Measurements from ENCODE around the gene MAD2L1BP. TPM values are rescaled to one million over a fixed set of nuclear protein-coding genes. Genes with fewer than 3 reads are reported as not detected.

MAD2L1BP gene
- total RNA-seq, 2 experiments from 2014 or later = 19.8 to 22.7 TPM

DNA sequence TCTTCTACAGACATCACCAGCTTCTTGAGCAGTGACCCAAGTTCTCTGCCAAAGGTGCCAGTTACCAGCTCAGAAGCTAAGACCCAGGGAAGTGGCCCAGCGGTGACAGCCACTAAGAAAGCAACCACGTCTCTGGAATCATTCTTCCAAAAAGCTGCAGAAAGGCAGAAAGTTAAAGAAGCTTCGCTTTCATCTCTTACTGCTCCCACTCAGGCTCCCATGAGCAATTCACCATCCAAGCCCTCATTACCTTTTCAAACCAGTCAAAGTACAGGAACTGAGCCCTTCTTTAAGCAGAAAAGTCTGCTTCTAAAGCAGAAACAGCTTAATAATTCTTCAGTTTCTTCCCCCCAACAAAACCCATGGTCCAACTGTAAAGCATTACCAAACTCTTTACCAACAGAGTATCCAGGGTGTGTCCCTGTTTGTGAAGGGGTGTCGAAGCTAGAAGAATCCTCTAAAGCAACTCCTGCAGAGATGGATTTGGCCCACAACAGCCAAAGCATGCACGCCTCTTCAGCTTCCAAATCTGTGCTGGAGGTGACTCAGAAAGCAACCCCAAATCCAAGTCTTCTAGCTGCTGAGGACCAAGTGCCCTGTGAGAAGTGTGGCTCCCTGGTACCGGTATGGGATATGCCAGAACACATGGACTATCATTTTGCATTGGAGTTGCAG, 21.8 kb upstream of the MAD2L1BP start:
- CTCF ChIA-PET = interaction anchor here (0.6 to 0.9 kb wide), 2 partner anchors 13 to 53 kb away, joined by 3 read pairs; no protein-coding TSS in a partner anchor
- intact Hi-C loops (cut with micrococcal nuclease) = no loop called here
- H3K27ac Mint-ChIP-seq = no peak overlapping the region
- H3K4me3 Mint-ChIP-seq = no peak overlapping the region
- H3K4me1 Mint-ChIP-seq (ENCODE audit: low read depth) = no peaks in the 10 kb centered on the region
- peaks cover 29% of the 10 kb centered on the region for H3K36me3 Mint-ChIP-seq (ENCODE audit: low read depth)
- DNase-seq = no peak
- H3K9me3 Mint-ChIP-seq = no peaks in the 10 kb centered on the region
- no peaks in the 10 kb centered on the region for H3K27me3 Mint-ChIP-seq (ENCODE audit: low read depth)

DNA sequence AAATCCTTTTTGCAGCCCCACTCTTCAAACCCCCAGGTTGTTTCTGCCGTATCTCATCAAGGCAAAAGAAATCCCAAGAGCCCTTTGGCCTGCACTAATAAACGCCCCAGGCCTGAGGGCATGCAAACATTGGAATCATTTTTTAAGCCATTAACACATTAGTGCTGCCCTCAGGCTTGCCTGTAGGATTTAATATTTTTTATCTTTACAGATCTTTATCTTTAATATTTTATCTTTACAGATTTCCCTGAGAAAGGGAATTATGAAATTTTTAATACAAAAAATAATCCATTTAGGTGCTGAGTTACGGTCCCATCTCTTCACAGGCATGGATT, 21.3 kb upstream of the MAD2L1BP start:
- peaks cover 29% of the 10 kb centered on the region for H3K36me3 Mint-ChIP-seq (ENCODE audit: low read depth)
- no peak overlapping the region for H3K27ac Mint-ChIP-seq
- no peak for DNase-seq
- no peaks in the 10 kb centered on the region for H3K27me3 Mint-ChIP-seq (ENCODE audit: low read depth)
- no peaks in the 10 kb centered on the region for H3K9me3 Mint-ChIP-seq
- H3K4me3 Mint-ChIP-seq = no peak overlapping the region
- intact Hi-C loops (cut with micrococcal nuclease) = no loop called here
- CTCF ChIA-PET = no interaction called here
- no peaks in the 10 kb centered on the region for H3K4me1 Mint-ChIP-seq (ENCODE audit: low read depth)

DNA sequence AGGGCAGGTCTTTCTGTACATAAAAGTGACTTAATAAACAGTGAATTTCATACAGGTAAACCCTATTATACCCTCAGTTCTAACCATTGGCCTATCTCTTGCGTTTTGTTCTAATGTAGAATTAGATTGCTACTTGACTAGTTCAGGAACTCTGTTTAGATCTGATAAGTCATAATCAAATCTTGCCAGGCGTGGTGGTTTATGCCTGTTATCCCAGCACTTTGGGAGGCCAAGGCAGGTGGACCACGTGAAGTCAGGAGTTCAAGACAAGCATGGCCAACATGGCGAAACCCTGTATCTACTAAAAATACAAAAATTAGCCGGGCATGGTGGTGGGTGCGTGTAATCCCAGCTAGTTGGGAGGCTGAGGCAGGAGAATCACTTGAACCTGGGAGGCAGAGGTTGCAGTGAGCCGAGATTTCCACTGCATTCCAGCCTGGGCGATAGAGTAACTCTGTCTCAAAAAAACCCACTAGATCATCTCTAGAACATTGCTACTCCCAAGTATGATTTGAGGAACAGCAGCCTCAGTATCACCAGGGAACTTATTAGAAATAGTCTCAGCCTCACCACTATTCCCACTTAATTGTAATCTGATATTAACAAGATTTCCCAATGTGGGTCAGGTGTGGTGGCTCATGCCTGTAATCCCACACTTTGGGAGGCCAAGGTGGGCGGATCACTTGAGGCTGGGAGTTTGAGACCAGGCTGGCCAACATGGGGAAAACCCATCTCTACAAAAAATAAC, 18.7 kb upstream of the MAD2L1BP start:
- no peak for DNase-seq
- no peaks in the 10 kb centered on the region for H3K9me3 Mint-ChIP-seq
- CTCF ChIA-PET = interaction anchor here (0.8 to 2.0 kb wide), 2 partner anchors 8 to 9 kb away, joined by 6 to 14 read pairs; no protein-coding TSS in a partner anchor
- H3K4me1 Mint-ChIP-seq (ENCODE audit: low read depth) = no peaks in the 10 kb centered on the region
- H3K27ac Mint-ChIP-seq = peak overlapping the region; percentile 36
- no peak overlapping the region for H3K4me3 Mint-ChIP-seq
- intact Hi-C loops (cut with micrococcal nuclease) = no loop called here
- H3K27me3 Mint-ChIP-seq (ENCODE audit: low read depth) = no peaks in the 10 kb centered on the region
- peaks cover 26% of the 10 kb centered on the region for H3K36me3 Mint-ChIP-seq (ENCODE audit: low read depth)

DNA sequence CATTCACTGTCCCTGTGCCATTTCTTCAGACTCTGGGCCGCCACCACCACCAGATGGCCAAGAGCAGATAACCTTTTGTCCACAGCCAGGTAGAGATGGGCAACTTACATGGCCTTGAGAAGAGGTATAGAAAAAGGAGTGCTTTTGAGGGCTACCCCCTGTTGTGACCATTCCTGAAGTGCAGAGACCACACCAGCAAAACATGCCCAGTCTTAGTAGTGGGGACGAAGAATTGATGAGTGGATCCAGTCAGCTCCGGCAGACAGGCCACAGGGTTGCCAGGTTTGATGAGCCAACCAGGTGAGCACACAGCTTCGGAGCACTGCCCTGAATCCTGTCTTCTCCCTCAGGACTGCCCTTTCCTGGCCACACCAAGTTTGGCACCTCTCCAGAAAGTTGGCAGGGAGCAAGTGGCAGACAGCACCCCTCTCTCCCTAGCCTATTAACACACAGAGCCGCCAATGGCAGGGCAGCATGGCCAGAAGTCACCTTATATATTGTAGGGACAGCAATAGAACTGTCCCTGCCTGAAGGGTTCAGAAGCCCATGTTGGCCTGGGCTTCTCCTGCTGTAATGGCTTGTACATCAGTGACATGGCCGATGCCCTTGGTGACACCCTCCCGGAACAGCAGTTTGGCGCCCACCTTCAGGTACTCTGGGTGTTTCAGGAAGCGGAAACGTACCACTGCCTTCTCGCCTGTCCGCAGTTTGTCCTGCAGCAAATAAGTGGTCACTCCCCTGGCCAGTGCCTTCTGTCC, 14.4 kb upstream of the MAD2L1BP start:
- Mint-ChIP-seq H3K27me3 (ENCODE audit: low read depth) (no peaks in the 10 kb centered on the region), H3K4me3 (no peak overlapping the region), H3K9me3 (no peaks in the 10 kb centered on the region), H3K4me1 (ENCODE audit: low read depth) (peaks cover 2% of the 10 kb centered on the region), H3K27ac (no peak overlapping the region), H3K36me3 (ENCODE audit: low read depth) (peaks cover 33% of the 10 kb centered on the region)
- intact Hi-C loops (cut with micrococcal nuclease) = no loop called here
- DNase-seq = no peak
- CTCF ChIA-PET = interaction anchor here (1.1 to 1.9 kb wide), 2 partner anchors 12 to 13 kb away, joined by 7 to 10 read pairs; no protein-coding TSS in a partner anchor

DNA sequence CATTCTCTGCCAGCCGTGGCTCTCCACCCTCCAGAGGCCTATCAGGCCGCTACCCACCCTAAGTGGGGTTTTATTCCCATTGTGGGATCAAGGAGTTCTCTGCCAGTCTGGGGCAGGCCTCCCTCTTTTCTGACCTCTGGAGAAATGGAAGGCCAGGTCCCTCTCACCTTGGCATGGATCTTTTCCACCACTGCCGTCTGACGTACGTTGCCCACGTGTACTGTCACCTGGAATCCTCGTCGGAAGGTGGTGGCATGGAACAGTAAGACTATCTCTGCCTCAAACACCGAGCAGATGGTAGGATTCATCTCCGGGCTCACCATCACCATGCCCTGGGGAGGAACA, 13.8 kb upstream of the MAD2L1BP start:
- Mint-ChIP-seq H3K27me3 (ENCODE audit: low read depth) (no peaks in the 10 kb centered on the region), H3K4me3 (no peak overlapping the region), H3K36me3 (ENCODE audit: low read depth) (peaks cover 31% of the 10 kb centered on the region), H3K4me1 (ENCODE audit: low read depth) (peaks cover 6% of the 10 kb centered on the region), H3K27ac (no peak overlapping the region), H3K9me3 (no peaks in the 10 kb centered on the region)
- intact Hi-C loops (cut with micrococcal nuclease) = no loop called here
- DNase-seq = no peak
- CTCF ChIA-PET = interaction anchor here (1.1 kb wide), 1 partner anchor 13 kb away, joined by 7 read pairs; no protein-coding TSS in a partner anchor

DNA sequence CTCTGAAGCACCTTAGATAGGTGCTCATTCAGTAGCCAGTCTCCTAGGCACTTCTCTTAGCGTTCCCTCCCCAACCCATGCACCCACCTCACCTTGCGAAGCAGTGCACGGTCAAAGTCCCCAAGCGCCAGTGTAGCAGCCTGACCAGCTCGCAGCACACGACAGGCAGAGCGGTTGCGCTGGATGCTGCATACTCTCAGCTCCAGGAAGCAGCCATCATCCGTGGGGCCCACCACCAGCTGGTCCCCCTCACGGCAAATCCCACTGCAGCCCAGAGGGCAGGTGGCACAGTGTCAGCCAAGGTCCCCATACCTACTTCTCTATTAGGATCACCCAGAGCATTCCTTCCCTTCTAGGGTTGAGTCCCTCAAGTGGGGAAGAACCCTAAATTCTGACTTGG, 13.1 kb upstream of the MAD2L1BP start:
- H3K27ac Mint-ChIP-seq = no peak overlapping the region
- intact Hi-C loops (cut with micrococcal nuclease) = no loop called here
- no peak for DNase-seq
- peaks cover 14% of the 10 kb centered on the region for H3K4me1 Mint-ChIP-seq (ENCODE audit: low read depth)
- no peaks in the 10 kb centered on the region for H3K9me3 Mint-ChIP-seq
- no peak overlapping the region for H3K4me3 Mint-ChIP-seq
- H3K36me3 Mint-ChIP-seq (ENCODE audit: low read depth) = peaks cover 30% of the 10 kb centered on the region
- no peaks in the 10 kb centered on the region for H3K27me3 Mint-ChIP-seq (ENCODE audit: low read depth)
- CTCF ChIA-PET = interaction anchor here (0.6 to 1.1 kb wide), 2 partner anchors 14 to 15 kb away, joined by 3 to 7 read pairs; no protein-coding TSS in a partner anchor

DNA sequence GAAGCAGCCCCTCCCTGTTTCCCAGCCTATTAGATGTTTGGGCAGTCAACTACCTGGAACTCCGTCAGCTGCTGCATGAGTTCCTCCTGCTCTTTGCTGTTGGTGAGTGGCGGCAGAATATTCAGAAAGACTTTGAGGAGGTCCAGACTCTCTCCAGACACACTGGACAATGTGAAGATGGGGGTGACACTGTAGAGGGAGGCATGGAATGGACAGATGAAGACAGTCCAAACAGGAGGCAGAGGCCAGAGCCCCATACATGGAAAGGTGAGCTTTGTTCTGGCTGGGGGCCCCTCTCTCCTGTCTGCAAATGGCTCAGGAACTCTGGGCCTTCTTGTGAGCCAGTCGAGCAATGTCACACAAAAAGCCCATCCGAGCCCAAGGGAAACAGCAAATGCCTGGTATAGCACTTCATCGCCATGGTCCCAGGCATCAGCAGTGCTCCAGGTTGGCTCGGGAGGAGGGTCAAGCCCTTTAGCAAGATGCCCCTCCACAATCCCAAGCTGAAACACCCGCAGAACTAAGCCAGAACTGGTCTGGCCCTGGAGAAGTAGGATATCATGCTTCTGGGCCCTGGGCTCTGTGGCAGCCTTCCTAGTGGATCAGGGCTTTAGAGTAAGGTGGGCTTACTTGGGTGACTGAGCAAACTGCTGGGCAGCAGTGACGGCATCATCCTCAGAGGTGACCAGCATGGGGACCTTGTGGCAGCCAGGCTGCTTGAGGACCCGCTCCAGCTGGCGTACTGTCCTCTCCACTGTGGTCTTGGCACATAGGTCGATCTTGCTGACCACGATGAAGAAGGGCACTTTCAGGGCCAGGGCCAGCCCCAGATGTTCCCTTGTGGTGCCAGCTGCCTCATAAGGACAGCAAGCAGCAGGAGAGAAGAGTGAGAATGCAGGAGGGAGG, 11.5 kb upstream of the MAD2L1BP start:
- Mint-ChIP-seq H3K4me3 (no peak overlapping the region), H3K4me1 (ENCODE audit: low read depth) (peaks cover 24% of the 10 kb centered on the region), H3K27me3 (ENCODE audit: low read depth) (no peaks in the 10 kb centered on the region), H3K27ac (no peak overlapping the region), H3K36me3 (ENCODE audit: low read depth) (peaks cover 33% of the 10 kb centered on the region), H3K9me3 (no peaks in the 10 kb centered on the region)
- DNase-seq = no peak
- CTCF ChIA-PET = interaction anchor here (1.0 kb wide), 1 partner anchor 15 kb away, joined by 4 read pairs; no protein-coding TSS in a partner anchor
- intact Hi-C loops (cut with micrococcal nuclease) = no loop called here

DNA sequence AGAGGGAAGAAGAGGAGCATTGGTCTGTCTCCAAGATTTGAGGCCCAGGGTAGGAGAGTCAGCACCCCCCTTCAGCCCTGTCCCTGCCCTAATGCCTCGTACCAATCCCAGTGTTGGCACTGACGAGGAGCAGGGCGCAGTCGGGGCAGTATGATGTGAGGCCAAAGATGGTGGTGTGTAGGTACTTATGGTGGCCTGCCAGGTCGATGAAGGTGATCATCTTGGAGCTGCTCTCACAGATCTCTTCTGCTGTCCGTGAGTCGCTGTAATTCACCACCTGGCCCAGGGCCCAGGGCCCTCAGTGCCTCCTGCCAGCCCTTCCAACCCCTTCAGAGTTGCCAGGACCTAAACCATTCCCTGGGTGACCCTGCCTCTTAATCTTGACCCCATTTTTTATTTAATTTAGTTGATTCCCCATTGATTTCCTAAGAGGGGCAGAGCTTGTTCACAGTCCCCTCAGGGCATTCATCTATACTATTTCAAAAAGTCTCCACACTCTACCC, 10.8 kb upstream of the MAD2L1BP start:
- Mint-ChIP-seq H3K36me3 (ENCODE audit: low read depth) (peaks cover 33% of the 10 kb centered on the region), H3K9me3 (no peaks in the 10 kb centered on the region), H3K27ac (no peak overlapping the region), H3K4me3 (no peak overlapping the region), H3K27me3 (ENCODE audit: low read depth) (no peaks in the 10 kb centered on the region), H3K4me1 (ENCODE audit: low read depth) (peaks cover 24% of the 10 kb centered on the region)
- intact Hi-C loops (cut with micrococcal nuclease) = loop anchor here (5.0 kb wide), 3 partner anchors 258 to 568 kb away; partner anchors contain the start of genes KLC4, MRPL2, SRF and ZNF318
- CTCF ChIA-PET = interaction anchor here (1.0 kb wide), 1 partner anchor 16 kb away, joined by 4 read pairs; no protein-coding TSS in a partner anchor
- DNase-seq = no peak

DNA sequence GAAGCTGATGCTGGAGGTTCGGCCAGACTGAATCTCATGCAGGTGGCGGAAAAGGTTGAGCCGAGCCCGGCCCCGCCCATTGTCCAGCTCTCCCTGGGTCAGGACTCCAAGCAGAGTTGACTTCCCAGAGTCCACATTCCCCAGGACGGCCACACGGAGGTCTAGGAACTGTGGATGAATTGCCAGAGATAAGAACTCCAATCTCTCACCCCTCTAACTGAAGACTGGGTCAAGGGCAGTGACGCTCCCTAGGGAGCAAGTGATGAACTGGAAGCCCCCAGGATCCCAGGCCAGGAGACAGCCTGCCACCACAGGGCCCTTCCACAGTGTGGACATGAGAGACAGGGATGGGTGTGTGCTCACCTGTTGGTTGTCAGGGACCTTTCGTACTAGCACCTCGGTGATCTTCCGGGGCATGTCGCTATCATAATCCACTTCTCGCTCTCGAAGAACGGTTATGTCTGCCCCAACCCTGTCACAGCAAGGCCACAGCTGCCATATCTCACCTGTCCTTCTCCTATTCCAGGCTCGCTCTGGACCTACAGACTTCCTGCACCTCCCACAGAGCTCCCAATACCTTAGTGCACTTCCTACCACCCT, 10.1 kb upstream of the MAD2L1BP start:
- H3K4me1 Mint-ChIP-seq (ENCODE audit: low read depth) = peaks cover 30% of the 10 kb centered on the region
- intact Hi-C loops (cut with micrococcal nuclease) = loop anchor here (5.0 kb wide), 3 partner anchors 258 to 568 kb away; partner anchors contain the start of genes KLC4, MRPL2, SRF and ZNF318
- DNase-seq = no peak
- H3K36me3 Mint-ChIP-seq (ENCODE audit: low read depth) = peaks cover 33% of the 10 kb centered on the region
- no peak overlapping the region for H3K27ac Mint-ChIP-seq
- H3K4me3 Mint-ChIP-seq = no peak overlapping the region
- CTCF ChIA-PET = interaction anchor here (1.0 to 1.3 kb wide), 2 partner anchors 15 to 17 kb away, joined by 3 to 4 read pairs; no protein-coding TSS in a partner anchor
- no peaks in the 10 kb centered on the region for H3K27me3 Mint-ChIP-seq (ENCODE audit: low read depth)
- H3K9me3 Mint-ChIP-seq = no peaks in the 10 kb centered on the region

DNA sequence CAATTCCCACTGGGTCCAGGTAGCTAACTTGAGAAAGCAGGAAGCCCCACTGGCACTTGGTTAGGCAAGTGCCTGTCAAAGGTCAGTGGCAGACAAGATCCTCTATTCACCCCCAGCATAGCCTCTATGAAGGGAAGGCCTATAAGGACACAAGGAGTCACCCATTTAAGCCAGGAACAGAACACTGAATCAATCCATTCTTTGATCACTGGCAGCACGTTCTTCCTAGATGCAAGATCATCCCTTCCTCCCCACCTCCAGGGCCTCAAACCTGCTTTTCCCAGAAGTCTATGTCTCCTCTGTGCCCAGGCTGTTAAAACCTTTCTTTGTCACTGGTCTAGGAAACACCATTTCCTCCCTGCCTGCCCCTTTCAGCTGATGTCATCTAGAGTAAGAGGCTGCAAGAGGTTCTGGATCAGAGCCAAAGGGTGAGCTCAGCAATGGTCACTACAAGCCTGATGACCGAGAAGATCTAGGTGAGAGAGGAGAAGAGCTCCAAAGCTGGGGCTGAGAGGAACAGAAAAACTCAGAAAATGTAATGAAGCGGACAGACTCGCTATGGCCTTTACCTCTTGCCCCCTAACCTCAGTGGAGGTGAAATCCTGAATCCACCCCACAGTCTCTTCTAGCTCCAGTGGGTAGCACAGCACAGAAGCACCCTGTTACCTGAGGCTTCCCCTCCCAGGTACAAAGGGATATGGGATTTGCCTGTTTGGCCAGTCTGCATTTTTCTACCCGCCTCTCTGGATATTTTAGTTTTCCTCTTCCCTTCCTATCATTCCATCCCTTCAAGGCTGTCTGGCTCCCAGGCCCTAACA, 8.4 kb upstream of the MAD2L1BP start:
- Mint-ChIP-seq H3K27me3 (ENCODE audit: low read depth) (no peaks in the 10 kb centered on the region), H3K27ac (peak overlapping the region; percentile 74), H3K4me1 (ENCODE audit: low read depth) (peaks cover 32% of the 10 kb centered on the region), H3K4me3 (peak overlapping the region; percentile 51), H3K36me3 (ENCODE audit: low read depth) (peaks cover 24% of the 10 kb centered on the region), H3K9me3 (no peaks in the 10 kb centered on the region)
- intact Hi-C loops (cut with micrococcal nuclease) = loop anchor here (5.0 kb wide), 3 partner anchors 260 to 570 kb away; partner anchors contain the start of genes KLC4, MRPL2, SRF and ZNF318
- CTCF ChIA-PET = interaction anchor here (0.9 kb wide), 1 partner anchor 22 kb away, joined by 4 read pairs; no protein-coding TSS in a partner anchor
- peak; percentile 35 for DNase-seq
